Tibial artery (tissue), 4 donors: ENCODE results near the gene IGSF9.

Source experiments
- DNase-seq, 2 donors: peaks; one replicate each; pipeline ENCODE4 v3.0.0-alpha.2; 2019
- H3K27ac ChIP-seq, 2 donors: fragments of 200-600 bp; sonication (generic) in 1 of 2; 1 replicate in 1 of 2; 2 replicates in 1 of 2; pipeline ENCODE4 v1.5.1; 2018 to 2019; ENCODE audit warnings: mild to moderate bottlenecking in 1 of 2
- H3K27me3 ChIP-seq, 2 donors: fragments of 200-600 bp; sonication (generic) in 1 of 2; one replicate each; pipeline versions ENCODE4 v1.5.1 to v1.6.0; 2016 to 2019
- H3K36me3 ChIP-seq, 3 donors: fragments of 200-600 bp; sonication (generic) in 2 of 3; one replicate each; pipeline ENCODE4 v1.5.1; 2016 to 2019; ENCODE audit warnings: mild to moderate bottlenecking in 2 of 3
- H3K4me1 ChIP-seq, 4 donors: fragments of 200-600 bp; sonication (generic) in 2 of 4; 1 replicate in 3 of 4; 2 replicates in 1 of 4; pipeline ENCODE4 v1.5.1; 2016 to 2019
- H3K4me3 ChIP-seq, 2 donors: fragments of 200-600 bp; sonication (generic) in 1 of 2; 1 replicate in 1 of 2; 2 replicates in 1 of 2; pipeline ENCODE4 v1.5.1; 2018 to 2019; ENCODE audit warnings: mild to moderate bottlenecking in 2 of 2
- H3K9me3 ChIP-seq, 3 donors: fragments of 200-600 bp; sonication (generic) in 1 of 3; one replicate each; pipeline ENCODE4 v1.5.1; 2016 to 2019
- CTCF ChIP-seq, 2 experiments: fragments of 200-600 bp in 1 of 2; fragments of 450-650 bp in 1 of 2; IDR thresholded peaks; one replicate each; pipeline ENCODE4 v1.5.1; 2017 to 2019; ENCODE audit warnings: antibody characterized with exemption in 2 of 2, mild to moderate bottlenecking in 1 of 2, moderate library complexity in 1 of 2
- intact Hi-C: fragments of 100-400 bp; cut with DNase I; formaldehyde crosslinking; loops from one replicate; pipeline ENCODE4 v1.15.0; 2023; ENCODE audit warnings: low total_unique reads

The IGSF9 gene

GRCh38 chr1:159927849-159928431, 17.5 kb downstream of the IGSF9 start:
- Histone ChIP-seq H3K27me3 (no peaks in the 10 kb centered on the region), H3K27ac (no peak overlapping the region), H3K4me3 (no peak overlapping the region), H3K4me1 (peaks cover 0 to 28% (median 12%) of the 10 kb centered on the region in 4 donors), H3K9me3 (no peaks in the 10 kb centered on the region), H3K36me3 (no peaks in the 10 kb centered on the region)
- no peak for TF ChIP-seq CTCF (IDR thresholded peaks at IDR 0.05)
- DNase-seq: no peak
- intact Hi-C loops: loop anchor here (10.0 kb wide), 1 partner anchor 73 kb away; no protein-coding TSS in a partner anchor

- H3K27ac ChIP-seq: no peak overlapping the region
- DNase-seq: no peak
- no peaks in the 10 kb centered on the region for H3K36me3 ChIP-seq
- H3K4me1 ChIP-seq: peaks cover 0 to 31% (median 18%) of the 10 kb centered on the region in 4 donors
- H3K9me3 ChIP-seq: no peaks in the 10 kb centered on the region
- no peak for TF ChIP-seq CTCF (IDR thresholded peaks at IDR 0.05)
- H3K4me3 ChIP-seq: no peak overlapping the region
- no peaks in the 10 kb centered on the region for H3K27me3 ChIP-seq
- intact Hi-C loops: loop anchor here (10.0 kb wide), 1 partner anchor 73 kb away; no protein-coding TSS in a partner anchor
These were observed 18.1 kb downstream of the IGSF9 start for GRCh38 chr1:159927211-159927848.

- Histone ChIP-seq H3K4me3 (peak overlapping the region; percentile 86 to 99), H3K9me3 (no peaks in the 10 kb centered on the region), H3K4me1 (peaks cover 0 to 42% (median 31%) of the 10 kb centered on the region in 4 donors), H3K36me3 (peaks cover 0 to 1% (median under 1%) of the 10 kb centered on the region in 3 donors), H3K27ac (peak overlapping the region; percentile 94 to 97), H3K27me3 (no peaks in the 10 kb centered on the region)
- DNase-seq: peak in 1 of 2 donors; percentile 43
- intact Hi-C loops: loop anchor here (10.0 kb wide), 1 partner anchor 71 kb away; no protein-coding TSS in a partner anchor
- no peak for TF ChIP-seq CTCF (IDR thresholded peaks at IDR 0.05)
These were observed 19.7 kb downstream of the IGSF9 start for GRCh38 chr1:159925719-159926078.

GRCh38 chr1:159924791-159925718, 20.4 kb downstream of the IGSF9 start, which contains the start of gene TAGLN2:
Gene TAGLN2 (minus strand): TSS chr1:159925507. CDS start chr1:159920509, 4,998 bp downstream.
- Histone ChIP-seq H3K27me3 (no peaks in the 10 kb centered on the region), H3K9me3 (no peaks in the 10 kb centered on the region), H3K4me3 (peak within 1 kb of the TSS; percentile 86 to 99), H3K36me3 (peaks cover 3 to 7% (median 7%) of the 10 kb centered on the region in 3 donors), H3K27ac (peak within 1 kb of the TSS; percentile 94 to 97), H3K4me1 (peaks cover 0 to 42% (median 31%) of the 10 kb centered on the region in 4 donors)
- TF ChIP-seq CTCF (IDR thresholded peaks at IDR 0.05): no peak
- intact Hi-C loops: loop anchor here (5.0 to 10.0 kb wide), 2 partner anchors 70 to 157 kb away; partner anchors contain the start of gene KCNJ9
- DNase-seq: peak; percentile 91 to 95
